Pons (tissue), 1 donor: Measurements from ENCODE around the gene SUPT16H.
"Not testable (repeated sequence)": the region's sequence is repeated elsewhere in the genome, so short reads cannot be mapped to it uniquely, and the experiment has no call there.

Experiments
- DNase-seq: peaks from one replicate; pipeline ENCODE4 v3.0.0-alpha.2; 2016; ENCODE audit warnings: low spot score

SUPT16H gene

GRCh38 chr14:21367582-21368144, 16.2 kb downstream of the SUPT16H start:
- DNase-seq = no peak

- no peak for DNase-seq
Measured at GRCh38 chr14:21356511-21356910, 27.3 kb downstream of the SUPT16H start.

GRCh38 chr14:21352587-21352986, 31.2 kb downstream of the SUPT16H start:
- DNase-seq = peak; percentile 15

GRCh38 chr14:21350539-21350938, 33.3 kb downstream of the SUPT16H start:
- DNase-seq = no peak

GRCh38 chr14:21347201-21347600, 36.6 kb downstream of the SUPT16H start:
- DNase-seq = no peak

GRCh38 chr14:21346532-21347135, 37.2 kb downstream of the SUPT16H start:
- DNase-seq = no peak

GRCh38 chr14:21343035-21343794, 40.6 kb downstream of the SUPT16H start:
- no peak for DNase-seq

GRCh38 chr14:21334202-21334906, 49.5 kb downstream of the SUPT16H start:
- no peak for DNase-seq

GRCh38 chr14:21332950-21333349, 50.9 kb downstream of the SUPT16H start:
- DNase-seq = no peak

- no peak for DNase-seq
Measured at GRCh38 chr14:21326972-21327371, 56.8 kb downstream of the SUPT16H start.

- DNase-seq = no peak
Measured at GRCh38 chr14:21322716-21323115, 61.1 kb downstream of the SUPT16H start.

- no peak for DNase-seq
Measured at GRCh38 chr14:21320913-21321312, 62.9 kb downstream of the SUPT16H start.

GRCh38 chr14:21317398-21317797, 66.4 kb downstream of the SUPT16H start:
- DNase-seq = no peak

GRCh38 chr14:21313512-21313911, 70.3 kb downstream of the SUPT16H start:
- no peak for DNase-seq

- no peak for DNase-seq
Measured at GRCh38 chr14:21311614-21312013, 72.2 kb downstream of the SUPT16H start.

GRCh38 chr14:21309956-21310355, 73.9 kb downstream of the SUPT16H start:
- DNase-seq = no peak

- no peak for DNase-seq
Measured at GRCh38 chr14:21309238-21309636, 74.6 kb downstream of the SUPT16H start.

GRCh38 chr14:21308479-21309237, 75.2 kb downstream of the SUPT16H start:
- DNase-seq = peak; percentile 83

GRCh38 chr14:21308132-21308478, 75.7 kb downstream of the SUPT16H start:
- DNase-seq = no peak

- DNase-seq = no peak
Measured at GRCh38 chr14:21307637-21308036, 76.2 kb downstream of the SUPT16H start.

GRCh38 chr14:21302836-21303140, 81.0 kb downstream of the SUPT16H start:
- not testable (repeated sequence) for DNase-seq
